CD1c-positive myeloid dendritic cell (primary cell): ENCODE results near the gene PARP16.
"Not testable (repeated sequence)": the region's sequence is repeated elsewhere in the genome, so short reads cannot be mapped to it uniquely, and the experiment has no call there.

Source experiments
- DNase-seq: peaks from one replicate; pipeline ENCODE4 v3.0.0-alpha.2; 2016; ENCODE audit errors: extremely low spot score

Gene PARP16

GRCh38 chr15:65275728-65276126, 11.0 kb downstream of the PARP16 start:
- DNase-seq = no peak

- DNase-seq = no peak
Observed at GRCh38 chr15:65275104-65275727, 11.5 kb downstream of the PARP16 start.

GRCh38 chr15:65270811-65271545, 15.7 kb downstream of the PARP16 start:
- DNase-seq = peak; percentile 36

- DNase-seq = no peak
Observed at GRCh38 chr15:65268411-65268810, 18.3 kb downstream of the PARP16 start.

DNA sequence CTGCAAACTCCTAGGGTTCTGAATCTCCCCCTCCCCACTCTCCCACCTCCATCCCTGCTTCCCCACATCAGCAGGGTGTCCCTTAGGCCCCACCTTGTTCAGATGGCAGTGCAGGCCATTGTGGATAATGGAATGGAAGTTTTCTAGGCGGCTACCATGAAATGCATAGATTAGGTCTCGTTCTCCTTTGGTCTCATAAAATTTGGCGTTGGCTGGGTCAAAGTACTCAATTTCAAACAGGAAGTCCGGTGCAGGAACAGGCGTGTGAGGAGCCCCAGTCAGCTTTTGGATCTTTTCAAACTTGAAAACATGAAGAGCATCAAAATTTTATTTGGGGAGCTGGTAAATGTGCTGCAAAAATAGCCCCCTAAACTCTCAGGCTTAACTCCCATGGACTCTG, 20.2 kb downstream of the PARP16 start:
- DNase-seq = no peak

- DNase-seq = no peak
Observed at GRCh38 chr15:65264863-65265430, 21.7 kb downstream of the PARP16 start.

DNA sequence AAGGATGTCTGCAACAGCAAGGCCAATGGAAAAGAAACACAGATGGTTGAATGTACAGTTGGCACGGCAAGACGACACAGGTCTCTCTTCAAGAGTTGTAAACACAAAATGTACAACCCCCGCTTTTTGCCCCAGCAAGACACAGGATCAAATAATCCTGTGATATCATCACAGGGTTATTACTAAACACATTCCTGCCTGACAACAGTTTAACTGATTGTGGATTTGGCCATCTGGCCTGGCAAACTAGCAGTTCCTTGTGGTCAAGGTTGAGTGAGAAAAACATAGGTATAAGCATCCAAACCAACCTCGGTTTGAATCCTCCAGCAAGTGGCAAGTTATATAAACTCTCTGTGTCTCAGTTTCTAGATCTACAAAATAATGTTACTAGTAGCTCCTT, 23.4 kb downstream of the PARP16 start:
- no peak for DNase-seq

DNA sequence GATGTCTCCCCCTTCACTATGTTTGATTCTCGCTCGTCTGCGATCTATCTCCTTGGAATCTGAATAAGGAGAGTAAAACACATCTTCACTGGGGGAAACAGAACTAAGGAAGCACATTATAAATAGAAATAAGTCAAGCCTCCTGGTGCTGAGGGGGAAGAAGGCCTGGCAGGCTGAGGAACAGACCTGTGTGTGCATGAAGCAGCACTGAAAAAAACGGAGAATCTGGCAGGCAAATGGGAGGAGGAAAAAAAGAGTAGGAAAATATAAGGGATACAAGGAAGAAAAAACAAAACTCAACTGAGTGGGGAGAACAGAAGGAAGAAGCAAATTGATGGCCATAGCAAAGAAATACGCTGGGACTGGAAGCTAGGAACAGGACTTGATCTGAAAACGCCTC, 25.7 kb downstream of the PARP16 start:
- DNase-seq = no peak

GRCh38 chr15:65259367-65259797, 27.3 kb downstream of the PARP16 start:
- DNase-seq = no peak

DNA sequence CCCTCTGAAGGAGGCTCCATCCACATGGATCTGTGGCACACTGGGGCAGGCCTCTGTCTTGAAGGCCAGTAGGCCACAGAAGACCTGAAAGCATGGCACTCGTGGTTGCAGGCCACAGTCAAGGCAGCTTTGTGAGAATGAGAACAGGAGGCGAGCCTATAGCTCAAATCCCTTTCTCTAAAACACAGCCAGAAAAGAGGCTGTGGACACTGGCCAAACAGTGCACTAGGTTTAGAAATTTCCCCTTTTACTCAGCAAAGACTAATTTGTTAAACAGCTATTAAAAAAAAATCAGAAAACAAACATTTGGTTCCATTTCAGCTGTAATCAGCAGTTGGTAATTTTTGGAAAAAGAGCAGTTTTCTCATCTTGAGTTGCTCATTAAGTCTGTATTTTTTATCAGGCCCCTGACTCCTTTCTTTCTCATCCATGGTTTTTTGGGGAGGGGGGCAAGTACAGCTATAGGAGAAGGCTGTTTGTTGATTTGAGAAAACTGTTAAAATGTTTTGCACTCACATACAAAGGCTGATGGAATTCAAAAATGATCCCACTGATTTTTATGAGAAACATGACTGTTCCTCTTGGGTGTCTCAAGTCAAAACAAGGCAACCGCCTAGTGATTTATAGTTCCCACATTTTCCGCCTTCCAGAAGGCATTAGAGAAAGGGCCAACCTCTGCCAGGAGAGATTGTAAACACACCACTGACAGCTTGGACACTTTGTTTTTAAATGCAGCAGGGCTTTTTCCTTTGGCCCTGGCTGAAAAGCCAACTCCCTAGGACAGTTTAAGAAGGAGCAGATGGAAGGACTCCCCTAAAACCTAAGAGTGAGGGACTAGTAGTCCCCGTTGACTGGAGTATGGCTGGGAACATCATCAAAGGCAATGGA, 28.1 kb downstream of the PARP16 start:
- DNase-seq = no peak

- no peak for DNase-seq
Observed at GRCh38 chr15:65255486-65256140, 31.1 kb downstream of the PARP16 start.

GRCh38 chr15:65254758-65255157, 31.9 kb downstream of the PARP16 start:
- DNase-seq = no peak

- no peak for DNase-seq
Observed at GRCh38 chr15:65254356-65254755, 32.3 kb downstream of the PARP16 start.

DNA sequence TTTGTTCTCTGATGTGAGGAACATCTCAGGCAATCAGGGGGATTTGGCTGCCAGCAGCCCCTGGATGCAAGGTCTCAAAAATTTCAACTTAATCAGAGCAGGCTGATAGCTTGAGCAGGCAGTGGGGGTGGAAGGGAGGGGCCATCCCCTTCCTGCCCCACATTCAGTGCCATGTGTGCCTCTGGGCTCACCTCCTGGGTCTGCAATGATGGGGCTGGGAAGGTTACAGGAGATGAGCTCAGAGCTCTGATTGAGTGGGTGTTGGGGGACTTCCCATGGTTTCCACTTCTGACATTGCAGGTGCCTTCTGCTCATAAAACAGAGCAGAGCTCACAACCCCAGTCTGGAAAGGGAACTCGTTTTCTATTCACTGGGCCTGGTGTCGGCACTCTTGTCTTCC, 37.0 kb downstream of the PARP16 start:
- DNase-seq = no peak

DNA sequence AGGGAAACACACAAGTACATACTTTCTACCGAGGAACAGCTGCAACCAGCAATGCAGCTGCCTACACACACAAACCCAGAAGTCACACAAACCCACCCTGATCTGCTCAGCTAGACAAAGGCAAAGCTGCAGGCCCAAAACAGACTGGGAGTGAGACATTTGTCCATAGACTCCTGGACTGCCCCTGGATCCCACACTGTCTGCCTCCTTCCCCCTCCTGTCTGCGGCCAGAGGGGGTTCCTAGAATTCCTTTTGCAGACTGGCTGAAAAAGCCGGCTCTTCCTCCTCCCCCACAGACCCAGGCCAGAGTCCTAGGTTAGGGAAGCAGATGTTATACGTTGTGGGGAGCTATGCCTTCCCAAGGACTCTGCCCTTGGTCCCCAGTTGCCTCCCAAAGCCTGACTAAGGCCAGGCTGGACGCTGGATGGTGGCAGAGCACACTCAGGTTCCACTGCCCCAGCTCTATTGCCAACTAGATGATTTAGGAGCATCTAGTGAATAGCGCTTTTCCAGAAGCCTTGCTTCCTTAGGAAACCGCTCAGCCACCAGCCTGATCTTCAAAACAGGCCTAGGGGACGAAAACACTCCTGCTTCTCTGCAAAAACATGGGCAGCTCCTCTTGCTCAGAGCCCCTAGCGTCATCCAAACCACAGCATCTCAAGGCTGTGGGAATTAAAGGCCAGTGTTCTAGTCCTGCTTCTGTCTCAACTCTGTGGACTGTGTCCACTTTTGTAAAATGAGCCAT, 38.0 kb downstream of the PARP16 start:
- no peak for DNase-seq

- no peak for DNase-seq
Observed at GRCh38 chr15:65246939-65247338, 39.7 kb downstream of the PARP16 start.

- DNase-seq = no peak
Observed at GRCh38 chr15:65246026-65246714, 40.5 kb downstream of the PARP16 start.

DNA sequence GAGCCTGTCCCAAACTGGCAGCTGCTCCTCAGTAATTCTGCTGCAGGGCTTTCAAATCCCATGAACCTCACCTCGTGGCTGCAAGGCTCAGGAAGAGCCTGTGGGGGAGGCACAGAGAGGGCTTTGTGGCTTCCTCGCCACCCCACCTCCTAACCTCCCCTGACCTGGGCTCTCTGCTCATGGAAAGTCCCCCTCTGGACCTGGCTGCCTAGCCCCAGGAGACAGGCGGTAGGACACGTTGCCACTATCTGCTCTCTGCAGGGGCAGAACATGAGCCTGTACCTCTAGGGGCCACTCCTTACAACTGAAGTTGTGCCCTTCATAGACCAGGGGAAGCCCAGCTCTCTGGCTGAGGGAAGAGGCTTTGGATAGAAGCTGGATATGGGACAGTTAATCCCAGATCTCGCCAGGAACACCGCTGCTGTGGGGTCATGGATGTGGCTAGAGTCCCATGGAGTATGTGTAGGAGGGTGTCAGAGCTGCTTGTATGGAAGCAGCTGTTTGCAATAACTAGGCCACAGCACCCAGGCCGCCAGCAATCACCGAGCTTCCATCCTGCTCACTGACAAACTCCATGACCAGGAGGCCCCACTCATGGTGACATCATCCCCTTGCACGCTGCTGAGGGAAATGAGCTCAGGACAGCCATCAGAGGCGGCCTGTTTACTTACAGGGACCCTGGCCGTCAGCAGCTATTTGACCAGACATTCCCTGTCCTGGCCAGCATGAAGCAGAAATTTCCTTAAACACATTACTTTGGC, 41.4 kb downstream of the PARP16 start:
- no peak for DNase-seq

- no peak for DNase-seq
Observed at GRCh38 chr15:65244638-65245037, 42.0 kb downstream of the PARP16 start.

- not testable (repeated sequence) for DNase-seq
Observed at GRCh38 chr15:65236443-65236842, 50.2 kb downstream of the PARP16 start.
